K562 (cell line): ENCODE results near the gene EXOC3. TPM values are rescaled to one million over a fixed set of nuclear protein-coding genes. Genes with fewer than 3 reads are reported as not detected.

Experiments used
- ATAC-seq: fragments of 200-7000 bp; cut with Tn5 transposase; 3 replicates; pipeline ENCODE4 v1.9.1; 2020; ENCODE audit warnings: moderate library complexity
- BruUV-seq: library from RNA; stranded (reverse); fragments of 400-500 nt; replicated peaks from 2 replicates; lab custom pipeline; 2021; lab: Mats Ljungman, UMichigan
- CTCF ChIA-PET: fragments of 300-600 bp; formaldehyde crosslinking; extraction: SDS; loops from one replicate; lab custom pipeline; 2021; ENCODE audit warnings: low intra/inter-chr PET ratio; lab: Yijun Ruan, JAX
- POLR2A ChIA-PET: fragments of 300-600, 350-650 bp; sonication (Branson Sonifier 250); formaldehyde crosslinking; extraction: SDS; loops from one replicate; lab custom pipeline; 2021; ENCODE audit warnings: antibody characterized with exemption, inconsistent platforms; lab: Yijun Ruan, JAX
- DNase-seq, 4 experiments: peaks; one replicate each; pipeline versions ENCODE4 v3.0.0 to v3.0.0-alpha.2; 2011 to 2018; ENCODE audit warnings: low spot score in 3 of 4, mixed read lengths in 3 of 4; ENCODE audit errors: extremely low read depth in 1 of 4
- FAIRE-seq: peaks from 2 replicates; lab custom pipeline; 2011; peaks lifted over from hg19 to GRCh38; lab: Jason Lieb, UNC
- H2AFZ ChIP-seq: 2 replicates; pipeline ENCODE4 v1.6.0; 2011; ENCODE audit warnings: low read depth, low read length, control low read depth, inconsistent platforms
- H3K27ac ChIP-seq: fragments of 200-600 bp; 3 replicates; pipeline ENCODE4 v1.8.0; 2011; ENCODE audit warnings: low read depth, mild to moderate bottlenecking, control low read depth, inconsistent platforms, low read length, moderate library complexity, mixed read lengths; ENCODE audit errors: extremely low read depth
- H3K27me3 ChIP-seq, 2 experiments: fragments of 300-600 bp in 1 of 2; 2 replicates in 1 of 2; 3 replicates in 1 of 2; pipeline versions ENCODE4 v1.6.0 to v1.8.0; 2011; ENCODE audit warnings: inconsistent platforms in 2 of 2, low read length in 2 of 2, mild to moderate bottlenecking in 1 of 2, mixed read lengths in 1 of 2, moderate library complexity in 1 of 2; ENCODE audit not compliant: control insufficient read depth in 2 of 2, insufficient read depth in 2 of 2
- H3K36me3 ChIP-seq: fragments of 300-600 bp; 3 replicates; pipeline ENCODE4 v1.8.0; 2011; ENCODE audit warnings: mild to moderate bottlenecking, low read length, inconsistent platforms; ENCODE audit not compliant: control insufficient read depth, insufficient read depth
- H3K4me1 ChIP-seq, 2 experiments: fragments of 200-600 bp in 1 of 2; replicated peaks in 1 of 2; 2 replicates in 1 of 2; 3 replicates in 1 of 2; pipeline versions ENCODE4 v1.5.1 to v1.8.0; 2011; ENCODE audit warnings: inconsistent platforms in 2 of 2, low read length in 2 of 2, mild to moderate bottlenecking in 1 of 2, mixed read lengths in 1 of 2, moderate library complexity in 1 of 2; ENCODE audit not compliant: control insufficient read depth in 2 of 2, insufficient read depth in 2 of 2
- H3K4me2 ChIP-seq: 2 replicates; pipeline ENCODE4 v1.6.1; 2011; ENCODE audit warnings: low read length, control low read depth, inconsistent platforms, mixed read lengths; ENCODE audit not compliant: insufficient read depth
- H3K4me3 ChIP-seq: fragments of 200-600 bp; sonication (generic), shearing (Covaris generic); 2 replicates; pipeline ENCODE4 v1.5.1; 2016; ENCODE audit warnings: control low read depth, inconsistent platforms
- H3K79me2 ChIP-seq: fragments of 200-600 bp; 3 replicates; pipeline ENCODE4 v1.8.0; 2011; ENCODE audit warnings: low read length, inconsistent platforms; ENCODE audit not compliant: control insufficient read depth, insufficient read depth
- H3K9ac ChIP-seq, 2 experiments: 2 replicates each; pipeline versions ENCODE4 v1.6.0 to v1.6.1; 2011; ENCODE audit warnings: low read depth in 2 of 2, low read length in 2 of 2, control low read depth in 1 of 2, inconsistent platforms in 1 of 2, mild to moderate bottlenecking in 1 of 2, mixed read lengths in 1 of 2; ENCODE audit not compliant: insufficient read depth in 1 of 2
- H3K9me1 ChIP-seq: one replicate; pipeline ENCODE4 v1.6.0; 2011; ENCODE audit warnings: inconsistent platforms, mild to moderate bottlenecking, low read length, moderate library complexity; ENCODE audit not compliant: control insufficient read depth, insufficient read depth
- H3K9me3 ChIP-seq: replicated peaks from 2 replicates; pipeline ENCODE4 v1.5.1; 2011; ENCODE audit warnings: low read depth, low read length, inconsistent platforms; ENCODE audit not compliant: control insufficient read depth, insufficient read depth
- H4K20me1 ChIP-seq: replicated peaks from 2 replicates; pipeline ENCODE4 v1.6.1; 2011; ENCODE audit warnings: low read length, inconsistent platforms, mixed read lengths; ENCODE audit not compliant: control insufficient read depth, insufficient read depth
- CREB1 ChIP-seq, 2 experiments: sonication (generic) in 1 of 2; formaldehyde crosslinking in 1 of 2; IDR thresholded peaks; 2 replicates each; pipeline versions ENCODE4 v1.6.1 to v1.8.0; 2012 to 2022; ENCODE audit warnings: inconsistent platforms in 1 of 2, mild to moderate bottlenecking in 1 of 2, missing genetic modification reagents in 1 of 2, moderate library complexity in 1 of 2
- SAFB2 ChIP-seq: fragments of 200-400 bp; formaldehyde crosslinking; IDR thresholded peaks from 2 replicates; pipeline ENCODE4 v1.6.1; 2018; ENCODE audit warnings: borderline replicate concordance, low read length, low read depth, moderate library complexity; ENCODE audit not compliant: severe bottlenecking
- ZNF124 ChIP-seq: sonication (generic); formaldehyde crosslinking; IDR thresholded peaks from 2 replicates; pipeline ENCODE4 v1.8.1; 2022; ENCODE audit warnings: missing genetic modification reagents
- ZNF766 ChIP-seq: fragments of 200-800 bp; sonication (Bioruptor generic); conservative IDR thresholded peaks from 2 replicates; pipeline ENCODE4 v1.6.1; 2016; ENCODE audit warnings: missing genetic modification characterization, missing compliant biosample characterization
- WGBS: fragments of 100-300 bp; shearing (Covaris generic); methylation state at CpG from one replicate; pipeline ENCODE4 v1.1.6; 2016; ENCODE audit warnings: low coverage, mixed read lengths; ENCODE audit not compliant: insufficient coverage; ENCODE audit errors: missing lambda C conversion rate; 5-methylcytosine and 5-hydroxymethylcytosine counted together
- in situ Hi-C: fragments of 300-500 bp; cut with MboI; formaldehyde crosslinking; loops from 4 replicates; pipeline ENCODE4 v1.15.0; 2018; ENCODE audit warnings: inconsistent platforms, mixed read lengths
- intact Hi-C: fragments of 100-400 bp; cut with micrococcal nuclease; formaldehyde crosslinking; loops from 2 replicates; pipeline ENCODE4 v1.14.2; 2022
- polyA plus RNA-seq, 8 experiments: library from polyadenylated mRNA; depleted of rRNA in 4 of 8; stranded (reverse) in 5 of 8; unstranded in 3 of 8; fragments of >200 nt; fragmentation: Nextera tagmentation in 2 of 8; fragmentation: Illumina TruSeq in 1 of 8; extraction: Ambion mirVana in 2 of 8; extraction: Trizol in 1 of 8; gene quantifications; 2 replicates each; pipeline versions ENCODE4 v1.2.1 to v1.2.3, GENCODE V29; 2011 to 2014; ENCODE audit warnings: inconsistent platforms in 1 of 8, missing spikeins in 1 of 8
- total RNA-seq, 7 experiments: library from RNA; depleted of rRNA in 6 of 7; stranded (reverse); fragments of >200 nt in 6 of 7; fragmentation: Illumina TruSeq in 2 of 7; extraction: Trizol in 2 of 7; gene quantifications; 2 replicates each; pipeline versions ENCODE4 v1.2.1 to v1.2.3, GENCODE V29; 2011 to 2021; ENCODE audit warnings: low replicate concordance in 1 of 7

Gene EXOC3
- total and polyA plus RNA-seq, 9 of the 15 experiments (the other 6 are each of a cell fraction or from before 2014, with no cell fraction given) = 1.4 to 41.9 (median 22.4) TPM

DNA sequence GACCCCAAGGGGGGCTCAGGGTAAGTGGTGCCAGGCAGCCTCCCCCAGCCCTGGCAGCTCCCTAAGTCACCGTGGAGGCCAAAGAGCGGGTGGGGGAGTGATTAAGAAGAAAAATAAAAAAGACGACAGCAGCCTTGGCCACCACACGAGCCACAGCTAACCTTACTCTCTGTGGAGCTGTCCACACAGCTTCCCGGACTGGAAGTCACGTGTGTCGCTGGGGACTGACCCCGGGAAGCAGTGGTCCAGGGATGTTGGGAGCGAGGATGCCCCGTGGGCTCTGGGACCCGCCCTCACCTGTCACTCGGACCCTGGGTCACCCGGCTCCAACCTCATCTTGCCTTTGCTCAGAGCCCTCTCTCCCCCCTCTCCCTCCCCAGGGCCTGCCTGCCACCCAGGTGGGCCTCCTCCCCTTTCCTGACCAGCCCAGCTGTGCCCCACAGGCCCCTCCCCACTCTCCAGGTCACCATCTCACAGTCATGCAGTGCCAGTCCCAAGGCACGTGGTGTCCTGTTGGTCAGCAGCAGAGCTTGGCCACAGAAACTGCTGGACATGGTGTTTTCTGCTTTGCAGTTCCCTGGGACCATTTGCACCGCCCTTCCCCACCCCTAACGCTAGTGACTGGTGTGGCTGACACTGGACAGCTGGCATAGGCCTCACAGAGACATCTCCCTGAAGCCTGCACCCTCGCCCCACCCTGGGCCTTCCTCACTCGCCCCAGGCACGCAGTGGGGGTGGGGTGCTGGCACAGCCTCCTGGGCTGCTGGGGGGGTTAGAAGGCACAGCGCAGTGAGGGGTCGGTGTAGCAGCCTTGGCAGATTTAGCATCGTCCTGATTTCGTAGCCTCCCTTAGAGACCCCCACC, 9.8 kb upstream of the EXOC3 start:
- H3K4me2 ChIP-seq = no peak overlapping the region
- BruUV-seq = no TSS peak
- H2AFZ ChIP-seq = no peak overlapping the region
- H3K27me3 ChIP-seq = peaks cover 44 to 87% of the 10 kb centered on the region in 2 experiments
- no peaks in the 10 kb centered on the region for H3K79me2 ChIP-seq
- H3K9me1 ChIP-seq = no peaks in the 10 kb centered on the region
- no peak overlapping the region for H3K4me3 ChIP-seq
- POLR2A ChIA-PET = interaction anchor here (1.0 to 1.4 kb wide), 2 partner anchors 12 to 16 kb away, joined by 3 to 4 read pairs; no protein-coding TSS in a partner anchor
- no peaks in the 10 kb centered on the region; the same call in 1 of the 2 replicates for H4K20me1 ChIP-seq
- TF ChIP-seq ZNF766 (no peak), CREB1 (IDR thresholded peaks at IDR 0.05) (no peak), CREB1 (CRISPR knock-in tag; IDR thresholded peaks at IDR 0.05) (no peak), SAFB2 (no peak), ZNF124 (CRISPR knock-in tag) (no peak)
- CTCF ChIA-PET = no interaction called here
- peaks cover 0 to 51% of the 10 kb centered on the region in 2 experiments; a peak in 2 of 5 replicates for H3K4me1 ChIP-seq
- no peaks in the 10 kb centered on the region for H3K36me3 ChIP-seq
- intact Hi-C loops (no loop called here), in situ Hi-C loops (loop anchor here (5.0 kb wide), 1 partner anchor 121 kb away; no protein-coding TSS in a partner anchor)
- no peak overlapping the region for H3K27ac ChIP-seq
- DNase-seq = no peak
- H3K9me3 ChIP-seq = no peaks in the 10 kb centered on the region
- no peak for FAIRE-seq
- no peak overlapping the region for H3K9ac ChIP-seq
- 6% methylated on average over 20 of the region's 23 CpGs for WGBS
- no peak for ATAC-seq
